HL-60 (cell line): ENCODE measurements around the gene LILRA6.

Experiments used
- CTCF ChIP-seq: IDR thresholded peaks from one replicate; pipeline ENCODE4 v1.5.1; 2011; ENCODE audit warnings: low read length, control low read depth, inconsistent platforms; ENCODE audit not compliant: insufficient read depth
- REST ChIP-seq: IDR thresholded peaks from 2 replicates; pipeline ENCODE4 v1.6.1; 2012; ENCODE audit warnings: low read depth; ENCODE audit not compliant: insufficient replicate concordance

- TF ChIP-seq CTCF = no peak
- TF ChIP-seq REST = no peak
Measured at GRCh38 chr19:54248016-54248601, 5.5 kb upstream of the LILRA6 start.
